ENCODE data around the gene APEX1. TPM values are rescaled to one million over a fixed set of nuclear protein-coding genes. Genes with fewer than 3 reads are reported as not detected.

The APEX1 gene
- total RNA-seq, 2 donors from 2014 or later: 80.5 to 93.9 TPM

GRCh38 chr14:20461225-20462141 is 6.5 kb downstream of the APEX1 start, which contains the start of gene PIP4P1:
TSS of gene PIP4P1 (minus strand) at chr14:20461434. CDS start at chr14:20461325, 109 bp downstream.
- ATAC-seq: peak; percentile 87
- intact Hi-C loops (cut with DNase I, micrococcal nuclease): loop anchor here in 1 of 2 donors (10.0 kb wide), 1 partner anchor 47 kb away; the partner anchor contains the start of gene TEP1
- DNase-seq: peak; percentile 99 to 100

- ATAC-seq: no peak
- intact Hi-C loops (cut with DNase I, micrococcal nuclease): loop anchor here in 1 of 2 donors (5.0 to 10.0 kb wide), 2 partner anchors 54 to 143 kb away; partner anchors contain the start of gene TEP1
- peak; percentile 44 to 47 for DNase-seq
Measured at GRCh38 chr14:20468764-20469241, 13.8 kb downstream of the APEX1 start.

- peak; percentile 93 to 96 for DNase-seq
- intact Hi-C loops (cut with DNase I, micrococcal nuclease): loop anchor here in 1 of 2 donors (5.0 to 10.0 kb wide), 2 partner anchors 55 to 143 kb away; partner anchors contain the start of gene TEP1
- ATAC-seq: peak; percentile 91
Measured at GRCh38 chr14:20469242-20469889, 14.3 kb downstream of the APEX1 start, which contains the start of gene PNP. TSS of gene PNP (plus strand) at chr14:20469406. CDS start at chr14:20469525, 119 bp downstream.

GRCh38 chr14:20469890-20470602 is 15.0 kb downstream of the APEX1 start:
- ATAC-seq (peak; percentile 65), DNase-seq (peak; percentile 37 to 50)
- intact Hi-C loops (cut with DNase I, micrococcal nuclease): loop anchor here in 1 of 2 donors (5.0 to 10.0 kb wide), 2 partner anchors 55 to 142 kb away; partner anchors contain the start of gene TEP1

GRCh38 chr14:20470603-20470901 is 15.5 kb downstream of the APEX1 start:
- DNase-seq: no peak
- peak; percentile 12 for ATAC-seq
- intact Hi-C loops (cut with DNase I, micrococcal nuclease): no loop called here

- ATAC-seq (no peak), DNase-seq (no peak)
- intact Hi-C loops (cut with DNase I, micrococcal nuclease): no loop called here
Measured at GRCh38 chr14:20472536-20473169, 17.6 kb downstream of the APEX1 start.

GRCh38 chr14:20476776-20477175 is 21.8 kb downstream of the APEX1 start:
- intact Hi-C loops (cut with DNase I, micrococcal nuclease): no loop called here
- DNase-seq (no peak), ATAC-seq (no peak)

- ATAC-seq: peak; percentile 25
- intact Hi-C loops (cut with DNase I, micrococcal nuclease): no loop called here
- no peak for DNase-seq
Measured at GRCh38 chr14:20477211-20477876, 22.3 kb downstream of the APEX1 start.

GRCh38 chr14:20478894-20479293 is 23.9 kb downstream of the APEX1 start:
- DNase-seq: no peak
- intact Hi-C loops (cut with DNase I, micrococcal nuclease): no loop called here
- ATAC-seq: no peak

- ATAC-seq (no peak), DNase-seq (no peak)
- intact Hi-C loops (cut with DNase I, micrococcal nuclease): no loop called here
Measured at GRCh38 chr14:20482382-20482781, 27.4 kb downstream of the APEX1 start.

- DNase-seq (no peak), ATAC-seq (peak; percentile 36)
- intact Hi-C loops (cut with DNase I, micrococcal nuclease): no loop called here
Measured at GRCh38 chr14:20485900-20486299, 30.9 kb downstream of the APEX1 start.

- DNase-seq: no peak
- intact Hi-C loops (cut with DNase I, micrococcal nuclease): no loop called here
Measured at GRCh38 chr14:20486684-20487395, 31.8 kb downstream of the APEX1 start.

GRCh38 chr14:20487396-20487725 is 32.3 kb downstream of the APEX1 start:
- intact Hi-C loops (cut with DNase I, micrococcal nuclease): no loop called here
- ATAC-seq: no peak
- DNase-seq: no peak

More at GRCh38 chr14:20486684-20487395, 31.8 kb downstream of the APEX1 start:
- ATAC-seq: no peak

- ATAC-seq: no peak
- no peak for DNase-seq
- intact Hi-C loops (cut with DNase I, micrococcal nuclease): no loop called here
Measured at GRCh38 chr14:20489093-20489994, 34.3 kb downstream of the APEX1 start.

- no peak for DNase-seq
- intact Hi-C loops (cut with DNase I, micrococcal nuclease): no loop called here
- no peak for ATAC-seq
Measured at GRCh38 chr14:20490563-20490962, 35.5 kb downstream of the APEX1 start.

- DNase-seq: no peak
- intact Hi-C loops (cut with DNase I, micrococcal nuclease): no loop called here
- ATAC-seq: no peak
Measured at GRCh38 chr14:20492486-20492885, 37.5 kb downstream of the APEX1 start.

Data from left colon (tissue), 2 donors.